H9 (cell line): ENCODE measurements around the gene PARVB. TPM values are rescaled to one million over a fixed set of nuclear protein-coding genes. Genes with fewer than 3 reads are reported as not detected.

Source experiments
- DNase-seq: peaks from one replicate; pipeline ENCODE4 v3.0.0-alpha.2; 2017
- H2AFZ ChIP-seq: one replicate; pipeline ENCODE4 v1.6.1; 2013; ENCODE audit warnings: mild to moderate bottlenecking, low read length, control low read depth, moderate library complexity
- H2AK5ac ChIP-seq: 2 replicates; pipeline ENCODE4 v1.6.1; 2013; ENCODE audit warnings: low read length, control low read depth, mixed read lengths; ENCODE audit not compliant: insufficient read length
- H2BK120ac ChIP-seq: one replicate; pipeline ENCODE4 v1.6.1; 2013; ENCODE audit warnings: low read depth, mild to moderate bottlenecking, low read length, control low read depth, inconsistent platforms; ENCODE audit not compliant: poor library complexity, severe bottlenecking
- H2BK12ac ChIP-seq: 2 replicates; pipeline ENCODE4 v1.6.1; 2013; ENCODE audit warnings: low read length, control low read depth, mixed read lengths, low read depth; ENCODE audit not compliant: insufficient read length
- H2BK15ac ChIP-seq: 2 replicates; pipeline ENCODE4 v1.6.1; 2013; ENCODE audit warnings: low read depth, low read length, control low read depth
- H2BK20ac ChIP-seq: one replicate; pipeline ENCODE4 v1.6.1; 2013; ENCODE audit warnings: low read depth, mild to moderate bottlenecking, low read length, control low read depth, inconsistent platforms; ENCODE audit not compliant: poor library complexity, severe bottlenecking
- H2BK5ac ChIP-seq: 2 replicates; pipeline ENCODE4 v1.6.1; 2013; ENCODE audit warnings: low read length, control low read depth, mixed read lengths; ENCODE audit not compliant: insufficient read length
- H3K14ac ChIP-seq: 2 replicates; pipeline ENCODE4 v1.6.1; 2013; ENCODE audit warnings: low read length, control low read depth; ENCODE audit not compliant: insufficient read depth
- H3K18ac ChIP-seq: 2 replicates; pipeline ENCODE4 v1.6.1; 2013; ENCODE audit warnings: low read depth, mild to moderate bottlenecking, mixed read lengths, low read length, control low read depth; ENCODE audit not compliant: insufficient read length
- H3K23ac ChIP-seq: 2 replicates; pipeline ENCODE4 v1.6.1; 2013; ENCODE audit warnings: low read length, control low read depth, mixed read lengths, low read depth; ENCODE audit not compliant: insufficient read length
- H3K23me2 ChIP-seq: 2 replicates; pipeline ENCODE4 v1.6.1; 2013; ENCODE audit warnings: low read depth, mild to moderate bottlenecking, mixed read lengths, low read length, control low read depth; ENCODE audit not compliant: insufficient read length, poor library complexity, severe bottlenecking
- H3K27ac ChIP-seq: 2 replicates; pipeline ENCODE4 v1.5.1; 2013; ENCODE audit warnings: low read length, control low read depth, mixed read lengths, low read depth; ENCODE audit not compliant: insufficient read length
- H3K27me3 ChIP-seq: 2 replicates; pipeline ENCODE4 v1.6.1; 2013; ENCODE audit warnings: low read length, control low read depth, inconsistent platforms; ENCODE audit not compliant: insufficient read depth
- H3K4ac ChIP-seq: 2 replicates; pipeline ENCODE4 v1.6.1; 2013; ENCODE audit warnings: low read depth, mild to moderate bottlenecking, control low read depth, inconsistent platforms, low read length, moderate library complexity
- H3K4me1 ChIP-seq: 2 replicates; pipeline ENCODE4 v1.6.1; 2013; ENCODE audit warnings: low read length, control low read depth, inconsistent platforms; ENCODE audit not compliant: insufficient read depth
- H3K4me2 ChIP-seq: 2 replicates; pipeline ENCODE4 v1.6.1; 2013; ENCODE audit warnings: low read length, control low read depth, mixed read lengths; ENCODE audit not compliant: insufficient read length, insufficient read depth
- H3K56ac ChIP-seq: 2 replicates; pipeline ENCODE4 v1.6.1; 2013; ENCODE audit warnings: low read depth, mild to moderate bottlenecking, mixed read lengths, low read length, control low read depth; ENCODE audit not compliant: insufficient read length
- H3K79me1 ChIP-seq: 2 replicates; pipeline ENCODE4 v1.6.1; 2013; ENCODE audit warnings: low read depth, mild to moderate bottlenecking, moderate library complexity, low read length, control low read depth, inconsistent platforms; ENCODE audit not compliant: insufficient read depth, poor library complexity, severe bottlenecking
- H3K79me2 ChIP-seq: 2 replicates; pipeline ENCODE4 v1.6.1; 2013; ENCODE audit warnings: low read length, control low read depth, inconsistent platforms; ENCODE audit not compliant: insufficient read depth
- H3K9ac ChIP-seq: 2 replicates; pipeline ENCODE4 v1.6.1; 2013; ENCODE audit warnings: low read length, control low read depth, mixed read lengths; ENCODE audit not compliant: insufficient read length; ENCODE audit errors: extremely low read depth
- H3K9me3 ChIP-seq: one replicate; pipeline ENCODE4 v1.6.1; 2013; ENCODE audit warnings: low read depth, low read length, inconsistent platforms; ENCODE audit not compliant: control insufficient read depth
- H3T11ph ChIP-seq: one replicate; pipeline ENCODE4 v1.6.1; 2013; ENCODE audit warnings: mild to moderate bottlenecking, low read length, control low read depth, inconsistent platforms
- H4K20me1 ChIP-seq: one replicate; pipeline ENCODE4 v1.6.1; 2013; ENCODE audit not compliant: control insufficient read depth, insufficient read length, insufficient read depth
- H4K5ac ChIP-seq: 2 replicates; pipeline ENCODE4 v1.6.1; 2013; ENCODE audit warnings: low read depth, mild to moderate bottlenecking, mixed read lengths, low read length, control low read depth; ENCODE audit not compliant: insufficient read length
- H4K8ac ChIP-seq: replicated peaks from 2 replicates; pipeline ENCODE4 v1.6.1; 2013; ENCODE audit warnings: low read length, control low read depth, mixed read lengths, low read depth; ENCODE audit not compliant: insufficient read length
- H4K91ac ChIP-seq: 2 replicates; pipeline ENCODE4 v1.6.1; 2013; ENCODE audit warnings: low read depth, mild to moderate bottlenecking, moderate library complexity, mixed read lengths, low read length, control low read depth; ENCODE audit not compliant: insufficient read length
- H3K27ac Mint-ChIP-seq, 3 experiments: 2 replicates in 2 of 3; 3 replicates in 1 of 3; pipeline ENCODE4 v1.8.0; 2020 to 2021; ENCODE audit warnings: mixed read lengths in 3 of 3, mild to moderate bottlenecking in 1 of 3, moderate library complexity in 1 of 3
- H3K27me3 Mint-ChIP-seq: 2 replicates; pipeline ENCODE4 v1.8.0; 2021; ENCODE audit warnings: low read depth, mild to moderate bottlenecking, moderate library complexity, mixed read lengths
- H3K36me3 Mint-ChIP-seq, 3 experiments: 2 replicates in 2 of 3; 3 replicates in 1 of 3; pipeline ENCODE4 v1.8.0; 2020 to 2021; ENCODE audit warnings: low read depth in 3 of 3, mixed read lengths in 3 of 3; ENCODE audit not compliant: insufficient read depth in 1 of 3
- H3K4me1 Mint-ChIP-seq, 2 experiments: 2 replicates each; pipeline ENCODE4 v1.8.0; 2020; ENCODE audit warnings: mixed read lengths in 2 of 2
- H3K4me3 Mint-ChIP-seq, 2 experiments: 2 replicates in 1 of 2; 3 replicates in 1 of 2; pipeline ENCODE4 v1.8.0; 2020 to 2021; ENCODE audit warnings: mild to moderate bottlenecking in 2 of 2, mixed read lengths in 2 of 2, moderate library complexity in 1 of 2
- H3K9me3 Mint-ChIP-seq, 2 experiments: 2 replicates in 1 of 2; 3 replicates in 1 of 2; pipeline ENCODE4 v1.8.0; 2020; ENCODE audit warnings: mild to moderate bottlenecking in 2 of 2, mixed read lengths in 2 of 2, moderate library complexity in 1 of 2
- CTCF ChIP-seq: fragments of 200-600 bp; sonication (generic); conservative IDR thresholded peaks from 3 replicates; pipeline ENCODE4 v1.8.0; 2021; ENCODE audit warnings: antibody characterized with exemption, mild to moderate bottlenecking
- WGBS: extraction: QIAGEN DNeasy Blood & Tissue Kit; methylation state at CpG from one replicate; pipeline ENCODE4 v1.1.7; 2013; ENCODE audit warnings: missing lambda C conversion rate, low lambda C conversion rate, mixed read lengths; ENCODE audit not compliant: insufficient read length; ENCODE audit errors: extremely low coverage; 5-methylcytosine and 5-hydroxymethylcytosine counted together
- total RNA-seq: library from RNA; stranded (reverse); gene quantifications from 2 replicates; pipeline ENCODE4 v1.2.1, GENCODE V29; 2021

PARVB gene
- total RNA-seq, 1 experiment from 2014 or later = 15.6 TPM

- DNase-seq = no peak
- Histone ChIP-seq H2BK120ac (no peak overlapping the region), H3K79me2 (no peaks in the 10 kb centered on the region), H3K4ac (no peak overlapping the region), H3K4me1 (no peaks in the 10 kb centered on the region; the same call in 1 of the 2 replicates), H3K9me3 (no peaks in the 10 kb centered on the region), H3K18ac (no peak overlapping the region), H3K56ac (no peak overlapping the region), H2BK20ac (no peak overlapping the region), H2AK5ac (no peak overlapping the region), H4K5ac (no peak overlapping the region), H3K79me1 (no peaks in the 10 kb centered on the region), H3K9ac (no peak overlapping the region), H3K27ac (no peak overlapping the region), H3K23me2 (peaks cover 3% of the 10 kb centered on the region), H3K4me2 (no peak overlapping the region), H4K8ac (no peak overlapping the region), H2BK15ac (no peak overlapping the region), H2BK5ac (no peak overlapping the region), H4K91ac (no peak overlapping the region), H4K20me1 (no peaks in the 10 kb centered on the region), H2AFZ (no peak overlapping the region), H2BK12ac (no peak overlapping the region), H3K14ac (no peak overlapping the region; the same call in 1 of the 2 replicates), H3K27me3 (no peaks in the 10 kb centered on the region), H3T11ph (no peak overlapping the region), H3K23ac (no peak overlapping the region)
- TF ChIP-seq CTCF = no peak
- Mint-ChIP-seq H3K27me3 (no peaks in the 10 kb centered on the region), H3K9me3 (no peaks in the 10 kb centered on the region), H3K36me3 (no peaks in the 10 kb centered on the region; a peak in 2 of 7 replicates), H3K27ac (0 out of 7 replicates have a peak overlapping the region, but pooled peaks of 1 of the 3 experiments have one; percentile 31), H3K4me1 (peaks cover 20 to 30% of the 10 kb centered on the region in 2 experiments), H3K4me3 (no peak overlapping the region)
- no CpG with 5 or more reads among the region's 15 CpGs for WGBS
These were observed 141.3 kb downstream of the PARVB start for GRCh38 chr22:44165286-44165874.
